Ramos (cell line): Measurements from ENCODE around the gene MPDU1.

Source experiments
- in situ Hi-C: fragments of 300-500 bp; cut with MboI; formaldehyde crosslinking; loops from one replicate; pipeline ENCODE4 v1.14.3; 2022; ENCODE audit warnings: low sequenced_read_pairs; ENCODE audit not compliant: unreplicated experiment

The MPDU1 gene

GRCh38 chr17:7583253-7584109 lies at the start of gene MPDU1:
Gene MPDU1, plus strand, starts transcription at chr17:7583852. Its CDS starts 11 bp downstream, at chr17:7583863.
- in situ Hi-C loops: no loop called here

GRCh38 chr17:7538050-7538449 lies 45.6 kb upstream of the MPDU1 start:
- in situ Hi-C loops: no loop called here

- in situ Hi-C loops: no loop called here
These were observed 44.6 kb upstream of the MPDU1 start for GRCh38 chr17:7538891-7539545.

GRCh38 chr17:7541074-7541621 lies 42.5 kb upstream of the MPDU1 start:
- in situ Hi-C loops: no loop called here

- in situ Hi-C loops: no loop called here
These were observed 38.7 kb upstream of the MPDU1 start for GRCh38 chr17:7544911-7545310.

GRCh38 chr17:7548585-7549400 lies 34.9 kb upstream of the MPDU1 start, which contains the start of gene TNFSF12:
Gene TNFSF12, plus strand, starts transcription at chr17:7549058. Its CDS starts 96 bp downstream, at chr17:7549154.
- in situ Hi-C loops: no loop called here

- in situ Hi-C loops: no loop called here
These were observed 34.1 kb upstream of the MPDU1 start for GRCh38 chr17:7549401-7550055.

GRCh38 chr17:7550344-7550743 lies 33.3 kb upstream of the MPDU1 start:
- in situ Hi-C loops: no loop called here

GRCh38 chr17:7551396-7551795 lies 32.3 kb upstream of the MPDU1 start:
- in situ Hi-C loops: no loop called here

- in situ Hi-C loops: no loop called here
These were observed 31.0 kb upstream of the MPDU1 start for GRCh38 chr17:7552621-7553051.

GRCh38 chr17:7553356-7553755 lies 30.3 kb upstream of the MPDU1 start:
- in situ Hi-C loops: no loop called here

- in situ Hi-C loops: no loop called here
These were observed 28.2 kb upstream of the MPDU1 start for GRCh38 chr17:7555320-7555948.

GRCh38 chr17:7556627-7557026 lies 27.0 kb upstream of the MPDU1 start:
- in situ Hi-C loops: no loop called here

- in situ Hi-C loops: no loop called here
These were observed 26.4 kb upstream of the MPDU1 start for GRCh38 chr17:7557147-7557764.

GRCh38 chr17:7557775-7558543 lies 25.7 kb upstream of the MPDU1 start:
- in situ Hi-C loops: no loop called here

GRCh38 chr17:7558544-7559319 lies 24.9 kb upstream of the MPDU1 start, which contains the start of gene TNFSF13:
Gene TNFSF13, plus strand, starts transcription at chr17:7558750. Its CDS starts 290 bp downstream, at chr17:7559040.
- in situ Hi-C loops: no loop called here
